HUES64 (cell line): ENCODE measurements around the gene GBX1.

ENCODE experiments used
- H3K27ac ChIP-seq: 2 replicates; pipeline ENCODE4 v1.7.0; 2013; ENCODE audit warnings: low read depth, low read length, inconsistent platforms
- H3K27me3 ChIP-seq: 2 replicates; pipeline ENCODE4 v1.6.1; 2013; ENCODE audit warnings: mild to moderate bottlenecking, low read length; ENCODE audit not compliant: insufficient read depth
- H3K36me3 ChIP-seq: 2 replicates; pipeline ENCODE4 v1.6.1; 2013; ENCODE audit warnings: mild to moderate bottlenecking, low read length; ENCODE audit not compliant: insufficient read depth
- H3K4me1 ChIP-seq: 2 replicates; pipeline ENCODE4 v1.6.1; 2013; ENCODE audit warnings: mild to moderate bottlenecking, low read length, moderate library complexity; ENCODE audit not compliant: insufficient read depth
- H3K4me3 ChIP-seq: 2 replicates; pipeline ENCODE4 v1.5.1; 2013; ENCODE audit warnings: mild to moderate bottlenecking, low read length, moderate library complexity
- H3K9ac ChIP-seq: 2 replicates; pipeline ENCODE4 v1.6.1; 2013; ENCODE audit warnings: mild to moderate bottlenecking, low read depth, low read length
- H3K9me3 ChIP-seq: 2 replicates; pipeline ENCODE4 v1.6.1; 2013; ENCODE audit warnings: low read depth, low read length; ENCODE audit not compliant: insufficient read depth
- WGBS: fragments of 150-250, 120-280 bp; methylation state at CpG from one replicate; pipeline ENCODE4 v1.1.7; 2013; ENCODE audit warnings: missing lambda C conversion rate; 5-methylcytosine and 5-hydroxymethylcytosine counted together

GBX1 gene

GRCh38 chr7:151179287-151179860 is 11.9 kb upstream of the GBX1 start:
- no peaks in the 10 kb centered on the region for H3K9me3 ChIP-seq

GRCh38 chr7:151178831-151179230 is 11.3 kb upstream of the GBX1 start:
- no peak overlapping the region for H3K27ac ChIP-seq
- no peak overlapping the region for H3K4me3 ChIP-seq
- H3K36me3 ChIP-seq: no peaks in the 10 kb centered on the region
- H3K9me3 ChIP-seq: no peaks in the 10 kb centered on the region
- H3K9ac ChIP-seq: no peak overlapping the region
- H3K4me1 ChIP-seq: peaks cover 3% of the 10 kb centered on the region; the same call in 1 of the 2 replicates
- 84% methylated on average over 2 of the region's 2 CpGs for WGBS
- H3K27me3 ChIP-seq: peaks cover 31% of the 10 kb centered on the region

More at GRCh38 chr7:151179287-151179860, 11.9 kb upstream of the GBX1 start:
- Histone ChIP-seq H3K27me3 (peaks cover 26% of the 10 kb centered on the region), H3K36me3 (no peaks in the 10 kb centered on the region), H3K4me3 (no peak overlapping the region), H3K4me1 (peaks cover 3% of the 10 kb centered on the region; the same call in 1 of the 2 replicates), H3K27ac (no peak overlapping the region), H3K9ac (no peak overlapping the region)
- 95% methylated on average over 8 of the region's 8 CpGs for WGBS

GRCh38 chr7:151178236-151178635 is 10.7 kb upstream of the GBX1 start:
- no peaks in the 10 kb centered on the region for H3K36me3 ChIP-seq
- H3K9me3 ChIP-seq: no peaks in the 10 kb centered on the region
- WGBS: 92% methylated on average over 9 of the region's 9 CpGs
- no peak overlapping the region for H3K4me3 ChIP-seq
- H3K4me1 ChIP-seq: peaks cover 3% of the 10 kb centered on the region; the same call in 1 of the 2 replicates
- peaks cover 37% of the 10 kb centered on the region for H3K27me3 ChIP-seq
- no peak overlapping the region for H3K9ac ChIP-seq
- no peak overlapping the region for H3K27ac ChIP-seq

GRCh38 chr7:151177310-151177709 is 9.8 kb upstream of the GBX1 start:
- Histone ChIP-seq H3K27ac (no peak overlapping the region), H3K9me3 (no peaks in the 10 kb centered on the region), H3K4me3 (no peak overlapping the region), H3K36me3 (no peaks in the 10 kb centered on the region), H3K4me1 (peaks cover 3% of the 10 kb centered on the region; the same call in 1 of the 2 replicates), H3K27me3 (peaks cover 44% of the 10 kb centered on the region), H3K9ac (no peak overlapping the region)
- WGBS: 84% methylated on average over 1 of the region's 1 CpG

- no peak overlapping the region for H3K9ac ChIP-seq
- WGBS: 93% methylated on average over 9 of the region's 9 CpGs
- H3K4me3 ChIP-seq: no peak overlapping the region; the same call in 1 of the 2 replicates
- peaks cover 52% of the 10 kb centered on the region for H3K27me3 ChIP-seq
- H3K36me3 ChIP-seq: no peaks in the 10 kb centered on the region
- peaks cover 3% of the 10 kb centered on the region; the same call in 1 of the 2 replicates for H3K4me1 ChIP-seq
- H3K9me3 ChIP-seq: no peaks in the 10 kb centered on the region
- H3K27ac ChIP-seq: no peak overlapping the region
Observed at GRCh38 chr7:151176401-151176800, 8.9 kb upstream of the GBX1 start.

GRCh38 chr7:151175793-151176311 is 8.4 kb upstream of the GBX1 start:
- no peak overlapping the region for H3K27ac ChIP-seq
- H3K9me3 ChIP-seq: no peaks in the 10 kb centered on the region
- no peaks in the 10 kb centered on the region for H3K36me3 ChIP-seq
- H3K4me1 ChIP-seq: peaks cover 3% of the 10 kb centered on the region; the same call in 1 of the 2 replicates
- H3K9ac ChIP-seq: no peak overlapping the region
- H3K4me3 ChIP-seq: no peak overlapping the region; the same call in 1 of the 2 replicates
- 88% methylated on average over 23 of the region's 23 CpGs for WGBS
- H3K27me3 ChIP-seq: peaks cover 57% of the 10 kb centered on the region

GRCh38 chr7:151175047-151175792 is 7.7 kb upstream of the GBX1 start:
- Histone ChIP-seq H3K27ac (no peak overlapping the region), H3K4me1 (peaks cover 3% of the 10 kb centered on the region; the same call in 1 of the 2 replicates), H3K4me3 (no peak overlapping the region), H3K36me3 (no peaks in the 10 kb centered on the region), H3K9me3 (no peaks in the 10 kb centered on the region), H3K27me3 (peaks cover 64% of the 10 kb centered on the region), H3K9ac (no peak overlapping the region)
- 91% methylated on average over 16 of the region's 16 CpGs for WGBS

GRCh38 chr7:151174246-151175046 is 7.0 kb upstream of the GBX1 start:
- WGBS: 94% methylated on average over 77 of the region's 77 CpGs

GRCh38 chr7:151173386-151174245 is 6.1 kb upstream of the GBX1 start:
- WGBS: 93% methylated on average over 43 of the region's 43 CpGs
- H3K27me3 ChIP-seq: peaks cover 80% of the 10 kb centered on the region

More at GRCh38 chr7:151174246-151175046, 7.0 kb upstream of the GBX1 start:
- Histone ChIP-seq H3K27me3 (peaks cover 71% of the 10 kb centered on the region), H3K36me3 (no peaks in the 10 kb centered on the region), H3K4me1 (peaks cover 3% of the 10 kb centered on the region; the same call in 1 of the 2 replicates), H3K27ac (no peak overlapping the region), H3K9me3 (no peaks in the 10 kb centered on the region), H3K4me3 (no peak overlapping the region), H3K9ac (no peak overlapping the region)

More at GRCh38 chr7:151173386-151174245, 6.1 kb upstream of the GBX1 start:
- Histone ChIP-seq H3K4me1 (peaks cover 8% of the 10 kb centered on the region; the same call in 1 of the 2 replicates), H3K36me3 (no peaks in the 10 kb centered on the region), H3K27ac (no peak overlapping the region), H3K9ac (no peak overlapping the region), H3K4me3 (no peak overlapping the region), H3K9me3 (no peaks in the 10 kb centered on the region)
